HG03469 (cell line): ENCODE measurements around the gene CGREF1.
"Not testable (repeated sequence)": the region's sequence is repeated elsewhere in the genome, so short reads cannot be mapped to it uniquely, and the experiment has no call there.

Experiments
- ATAC-seq: cut with Tn5 transposase; IDR thresholded peaks from one replicate; pipeline ENCODE4 v1.9.1; 2021; ENCODE audit warnings: mild to moderate bottlenecking, moderate library complexity, moderate number of reproducible peaks; ENCODE audit not compliant: unreplicated experiment

The CGREF1 gene

DNA sequence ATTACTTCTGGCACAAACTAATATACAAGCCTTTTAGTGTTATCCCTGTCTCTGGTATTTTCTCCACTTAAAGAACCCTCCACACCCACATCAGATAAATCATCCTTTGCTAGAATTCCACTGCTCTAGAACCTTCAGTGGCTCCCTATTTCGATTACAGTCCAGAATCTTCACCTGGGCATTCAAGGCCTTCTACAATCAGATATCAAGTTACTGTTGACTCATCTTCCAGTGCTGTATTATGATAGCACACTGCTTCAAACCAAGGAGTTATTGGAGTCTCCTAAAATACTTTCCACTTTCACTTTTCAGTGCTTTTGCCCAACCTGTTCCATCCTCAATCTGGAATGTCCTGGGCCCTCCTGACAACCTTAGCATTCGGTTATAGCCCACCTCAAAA is 3.4 kb downstream of the CGREF1 start:
- no peak for ATAC-seq

- not testable (repeated sequence) for ATAC-seq
These were observed 7.4 kb downstream of the CGREF1 start for GRCh38 chr2:27111392-27112078.

DNA sequence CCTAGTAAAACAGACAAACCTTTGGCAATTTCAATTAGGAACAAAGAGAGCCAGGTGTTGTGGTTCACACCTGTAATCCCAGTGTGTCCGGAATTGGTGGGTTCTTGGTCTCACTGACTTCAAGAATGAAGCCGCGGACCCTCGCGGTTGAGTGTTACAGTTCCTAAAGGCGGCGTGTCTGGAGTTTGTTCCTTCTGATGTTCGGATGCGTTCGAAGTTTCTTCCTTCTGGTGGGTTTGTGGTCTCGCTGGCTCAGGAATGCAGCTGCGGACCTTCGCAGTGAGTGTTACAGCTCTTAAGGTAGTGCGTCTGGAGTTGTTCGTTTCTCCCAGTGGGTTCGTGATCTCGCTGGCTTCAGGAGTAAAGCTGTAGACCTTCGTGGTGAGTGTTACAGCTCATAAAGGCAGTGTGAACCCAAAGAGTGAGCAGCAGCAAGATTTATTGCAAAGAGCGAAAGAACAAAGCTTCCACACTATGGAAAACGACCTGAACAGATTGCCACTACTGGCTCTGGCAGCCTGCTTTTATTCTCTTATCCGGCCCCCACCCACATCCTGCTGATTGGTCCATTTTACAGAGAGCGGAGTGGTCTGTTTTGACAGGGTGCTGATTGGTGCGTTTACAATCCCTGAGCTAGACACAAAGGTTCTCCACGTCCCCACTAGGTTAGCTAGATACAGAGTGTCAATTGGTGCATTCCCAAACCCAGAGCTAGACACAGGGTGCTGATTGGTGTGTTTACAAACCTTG is 8.2 kb downstream of the CGREF1 start:
- not testable (repeated sequence) for ATAC-seq

- no peak for ATAC-seq
These were observed 9.8 kb downstream of the CGREF1 start for GRCh38 chr2:27109083-27109482.

GRCh38 chr2:27108221-27108620 is 10.7 kb downstream of the CGREF1 start:
- ATAC-seq = no peak

DNA sequence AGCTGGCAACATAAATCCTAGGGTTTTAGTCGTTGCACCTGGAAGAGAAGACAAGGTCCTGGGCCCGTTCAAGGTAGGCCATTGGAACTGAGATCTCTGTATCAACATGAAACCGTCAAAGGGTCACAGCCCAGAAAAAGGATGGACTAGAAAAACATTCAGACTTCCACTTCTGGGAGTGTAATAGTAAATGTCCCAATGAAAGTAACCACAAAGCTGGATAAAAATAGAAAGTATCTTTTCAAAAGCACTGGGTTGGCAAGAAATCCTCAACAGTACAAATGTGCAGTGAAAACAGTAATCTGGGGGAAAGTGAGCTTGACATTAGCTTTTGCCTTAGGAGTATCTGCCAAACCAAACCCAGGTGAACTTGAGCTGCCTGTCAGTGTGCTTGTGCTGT is 12.9 kb downstream of the CGREF1 start:
- no peak for ATAC-seq

DNA sequence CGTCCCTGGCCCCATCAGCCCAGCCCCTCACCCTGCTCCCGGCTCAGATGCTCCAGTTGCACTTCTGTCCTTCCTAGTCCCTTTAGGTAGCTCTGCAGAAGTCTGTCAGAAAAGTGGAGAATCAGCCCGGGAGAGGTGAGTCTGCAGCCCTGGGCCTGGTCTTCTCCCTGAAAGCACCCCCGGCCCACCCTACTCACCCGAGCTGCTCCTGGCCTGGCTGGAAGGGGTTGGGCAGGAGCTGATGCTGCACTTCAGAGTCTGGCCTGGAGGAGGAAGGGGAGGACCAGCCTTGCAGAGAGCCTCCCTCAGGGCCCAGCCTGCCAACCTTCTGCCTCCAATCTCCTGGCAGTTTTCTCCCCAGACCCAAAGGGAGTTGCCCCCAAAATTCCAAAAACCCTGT is 16.6 kb downstream of the CGREF1 start:
- ATAC-seq = no peak

GRCh38 chr2:27100036-27100435 is 18.9 kb downstream of the CGREF1 start:
- ATAC-seq = no peak

- ATAC-seq = no peak
These were observed 19.5 kb downstream of the CGREF1 start for GRCh38 chr2:27099334-27099955.

DNA sequence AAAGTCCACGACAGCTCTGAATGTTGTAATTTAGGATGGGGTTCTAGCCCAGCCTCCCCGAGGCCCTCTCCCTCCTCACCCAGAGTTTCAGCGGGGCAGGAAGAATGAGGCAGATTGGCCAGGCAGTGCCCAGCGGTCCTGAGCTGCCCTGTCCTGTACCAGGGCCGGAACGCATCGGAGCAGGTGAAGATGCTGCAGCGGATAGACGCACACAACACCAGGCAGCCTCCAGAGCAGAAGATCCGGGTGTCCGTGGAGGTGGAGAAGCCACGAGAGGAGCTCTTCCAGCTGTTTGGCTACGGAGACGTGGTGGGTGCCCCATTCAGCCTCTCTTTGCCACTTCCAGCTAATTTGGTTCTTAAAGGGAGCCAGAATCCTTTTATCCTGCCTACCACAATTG is 21.6 kb downstream of the CGREF1 start:
- no peak for ATAC-seq

- ATAC-seq = no peak
These were observed 22.1 kb downstream of the CGREF1 start for GRCh38 chr2:27096748-27097297.

GRCh38 chr2:27095745-27096651 is 22.9 kb downstream of the CGREF1 start:
- no peak for ATAC-seq

DNA sequence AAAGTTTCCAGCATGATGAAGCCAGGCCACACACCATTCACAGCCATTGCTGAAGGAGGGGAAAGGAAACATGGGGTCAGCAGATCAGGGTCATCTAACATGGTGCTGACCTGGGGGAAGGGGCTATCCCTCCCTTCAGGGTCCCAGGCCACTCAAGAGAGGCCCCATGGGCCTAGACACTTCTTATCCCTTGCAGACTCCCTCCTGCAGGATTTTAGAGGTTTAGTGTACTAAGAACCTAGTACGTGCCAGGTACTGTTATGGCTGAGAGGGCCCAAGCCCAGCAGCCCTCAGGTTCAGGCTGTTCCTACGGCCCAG is 23.5 kb downstream of the CGREF1 start:
- no peak for ATAC-seq

GRCh38 chr2:27094353-27094984 is 24.5 kb downstream of the CGREF1 start:
- ATAC-seq = no peak

DNA sequence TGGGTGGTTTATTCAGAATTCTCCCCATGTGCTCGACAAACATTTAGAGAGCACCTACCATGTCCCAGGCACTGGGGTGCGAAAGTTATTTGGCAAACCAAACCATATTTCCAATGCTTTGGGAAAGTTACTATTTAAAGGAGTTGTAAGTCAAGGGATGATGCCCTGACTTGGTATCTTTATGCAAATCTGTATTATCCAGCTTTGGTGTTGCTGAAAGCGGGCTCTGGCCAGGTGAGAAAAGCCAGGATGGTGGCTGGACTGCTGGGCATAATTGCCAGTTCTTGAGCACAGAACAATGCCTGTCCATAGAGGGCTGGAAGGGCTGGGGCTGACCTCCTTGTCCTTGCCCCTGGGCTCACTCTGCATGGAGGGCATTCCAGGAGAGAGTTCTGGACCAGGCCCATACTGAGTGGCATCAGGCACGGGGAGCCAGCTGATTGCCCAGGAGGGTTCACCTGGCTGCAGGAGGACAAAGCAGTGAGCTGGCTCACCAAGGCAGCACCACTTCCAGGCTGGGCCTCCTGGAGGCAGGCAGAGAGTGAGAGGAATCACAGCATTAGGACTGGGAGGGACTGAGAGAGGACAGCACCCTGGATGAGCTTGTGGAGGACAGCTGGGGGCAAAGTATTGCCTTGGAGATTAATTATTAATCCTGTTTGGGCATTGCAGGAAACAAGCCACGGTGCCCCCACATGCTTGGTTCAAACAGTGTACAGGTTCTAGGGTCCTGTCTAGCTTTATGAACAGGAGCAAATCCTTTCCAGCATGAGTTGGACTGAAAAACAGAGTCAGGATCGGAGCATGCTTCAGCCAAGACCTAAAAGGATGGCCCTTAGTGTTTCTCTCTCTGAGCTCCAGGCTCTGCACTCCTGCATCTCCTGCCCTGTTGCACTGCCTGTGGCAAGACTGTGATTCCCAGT is 25.2 kb downstream of the CGREF1 start:
- ATAC-seq = no peak

GRCh38 chr2:27092696-27093429 is 26.1 kb downstream of the CGREF1 start:
- no peak for ATAC-seq

- ATAC-seq = no peak
These were observed 26.9 kb downstream of the CGREF1 start for GRCh38 chr2:27091746-27092695.
